BLaER1 treated with 17β-estradiol and CSF1 and Interleukin-3, amounts not matched to agents 10 nM and 100 nM (cell line): ENCODE data around the gene TRPV6.

ENCODE experiments used
- H3K27ac ChIP-seq, 11 experiments: shearing (Covaris generic); formaldehyde crosslinking; 2 replicates each; pipeline ENCODE4 v1.8.1; 2022
- H3K27me3 ChIP-seq, 11 experiments: shearing (Covaris generic); formaldehyde crosslinking; 2 replicates each; pipeline ENCODE4 v1.8.1; 2022
- H3K36me3 ChIP-seq, 11 experiments: shearing (Covaris generic); formaldehyde crosslinking; 2 replicates each; pipeline ENCODE4 v1.8.1; 2022
- H3K4me1 ChIP-seq, 10 experiments: shearing (Covaris generic); formaldehyde crosslinking; 2 replicates each; pipeline ENCODE4 v1.8.1; 2022
- H3K4me2 ChIP-seq, 11 experiments: shearing (Covaris generic); formaldehyde crosslinking; 2 replicates each; pipeline ENCODE4 v1.8.1; 2022
- H3K4me3 ChIP-seq, 10 experiments: shearing (Covaris generic); formaldehyde crosslinking; 2 replicates each; pipeline ENCODE4 v1.8.1; 2022
- H3K9ac ChIP-seq, 11 experiments: shearing (Covaris generic); formaldehyde crosslinking; 2 replicates each; pipeline ENCODE4 v1.8.1; 2022
- H3K9me3 ChIP-seq, 11 experiments: shearing (Covaris generic); formaldehyde crosslinking; replicated peaks in 1 of 11; 2 replicates each; pipeline ENCODE4 v1.8.1; 2022
- H4K20me1 ChIP-seq, 11 experiments: shearing (Covaris generic); formaldehyde crosslinking; 2 replicates each; pipeline ENCODE4 v1.8.1; 2022
- Cebpa-rat ChIP-seq, 11 experiments: shearing (Covaris generic); IDR thresholded peaks; 2 replicates each; pipeline ENCODE4 v1.8.1; 2022

Gene TRPV6

GRCh38 chr7:142874837-142875236 lies 10.7 kb downstream of the TRPV6 start:
- no peaks in the 10 kb centered on the region for H3K4me1 ChIP-seq

GRCh38 chr7:142874409-142874808 lies 11.1 kb downstream of the TRPV6 start:
- Histone ChIP-seq H3K27me3 (no peaks in the 10 kb centered on the region), H3K36me3 (no peaks in the 10 kb centered on the region; a peak in 1 of 22 replicates), H3K9me3 (peaks cover 0 to 9% (median 0%) of the 10 kb centered on the region in 11 experiments; a peak in 1 of 22 replicates), H3K4me3 (no peak overlapping the region), H3K4me1 (no peaks in the 10 kb centered on the region), H3K27ac (no peak overlapping the region), H3K9ac (no peak overlapping the region), H4K20me1 (no peaks in the 10 kb centered on the region), H3K4me2 (no peak overlapping the region)
- no peak for TF ChIP-seq Cebpa-rat (IDR thresholded peaks at IDR 0.05)

More at GRCh38 chr7:142874837-142875236, 10.7 kb downstream of the TRPV6 start:
- Histone ChIP-seq H3K9me3 (peaks cover 0 to 9% (median 0%) of the 10 kb centered on the region in 11 experiments; a peak in 1 of 22 replicates), H3K27ac (no peak overlapping the region), H3K4me3 (no peak overlapping the region), H3K9ac (no peak overlapping the region), H3K27me3 (no peaks in the 10 kb centered on the region), H4K20me1 (no peaks in the 10 kb centered on the region), H3K36me3 (no peaks in the 10 kb centered on the region; a peak in 1 of 22 replicates), H3K4me2 (no peak overlapping the region)
- no peak for TF ChIP-seq Cebpa-rat (IDR thresholded peaks at IDR 0.05)

- Histone ChIP-seq H3K9ac (no peak overlapping the region), H3K36me3 (no peaks in the 10 kb centered on the region; a peak in 1 of 22 replicates), H3K27ac (no peak overlapping the region), H3K27me3 (no peaks in the 10 kb centered on the region), H3K9me3 (peaks cover 0 to 9% (median 0%) of the 10 kb centered on the region in 11 experiments; a peak in 1 of 22 replicates), H4K20me1 (no peaks in the 10 kb centered on the region), H3K4me2 (no peak overlapping the region), H3K4me1 (no peaks in the 10 kb centered on the region), H3K4me3 (no peak overlapping the region)
- TF ChIP-seq Cebpa-rat (IDR thresholded peaks at IDR 0.05) = no peak
Observed at GRCh38 chr7:142873871-142874270, 11.7 kb downstream of the TRPV6 start.

GRCh38 chr7:142873281-142873784 lies 12.2 kb downstream of the TRPV6 start:
- Histone ChIP-seq H4K20me1 (no peaks in the 10 kb centered on the region), H3K4me1 (no peaks in the 10 kb centered on the region), H3K27ac (no peak overlapping the region), H3K9me3 (peaks cover 0 to 9% (median 0%) of the 10 kb centered on the region in 11 experiments; a peak in 1 of 22 replicates), H3K4me3 (no peak overlapping the region), H3K36me3 (no peaks in the 10 kb centered on the region; a peak in 1 of 22 replicates), H3K4me2 (no peak overlapping the region), H3K9ac (no peak overlapping the region), H3K27me3 (no peaks in the 10 kb centered on the region)
- no peak for TF ChIP-seq Cebpa-rat (IDR thresholded peaks at IDR 0.05)

- no peak overlapping the region for H3K9ac ChIP-seq
- peaks cover 0 to 7% (median 6%) of the 10 kb centered on the region in 10 experiments; a peak in 15 of 20 replicates for H3K4me1 ChIP-seq
- no peaks in the 10 kb centered on the region for H3K27me3 ChIP-seq
- peaks cover 0 to 9% (median 0%) of the 10 kb centered on the region in 11 experiments; a peak in 1 of 22 replicates for H3K9me3 ChIP-seq
- no peak overlapping the region for H3K27ac ChIP-seq
- H4K20me1 ChIP-seq = no peaks in the 10 kb centered on the region
- no peak for TF ChIP-seq Cebpa-rat (IDR thresholded peaks at IDR 0.05)
- H3K36me3 ChIP-seq = no peaks in the 10 kb centered on the region; a peak in 1 of 22 replicates
- no peak overlapping the region for H3K4me2 ChIP-seq
- H3K4me3 ChIP-seq = no peak overlapping the region
Observed at GRCh38 chr7:142872106-142872675, 13.4 kb downstream of the TRPV6 start.

GRCh38 chr7:142871260-142872105 lies 14.1 kb downstream of the TRPV6 start:
- no peak overlapping the region for H3K9ac ChIP-seq
- peaks cover 0 to 14% (median 9%) of the 10 kb centered on the region in 10 experiments; a peak in 15 of 20 replicates for H3K4me1 ChIP-seq
- no peaks in the 10 kb centered on the region; a peak in 1 of 22 replicates for H3K36me3 ChIP-seq
- no peak overlapping the region for H3K4me3 ChIP-seq
- no peak overlapping the region for H3K4me2 ChIP-seq
- H4K20me1 ChIP-seq = no peaks in the 10 kb centered on the region
- no peak overlapping the region for H3K27ac ChIP-seq
- no peaks in the 10 kb centered on the region for H3K27me3 ChIP-seq
- TF ChIP-seq Cebpa-rat (IDR thresholded peaks at IDR 0.05) = no peak
- peaks cover 0 to 9% (median 0%) of the 10 kb centered on the region in 11 experiments; a peak in 1 of 22 replicates for H3K9me3 ChIP-seq

- Histone ChIP-seq H3K27ac (no peak overlapping the region), H3K36me3 (no peaks in the 10 kb centered on the region; a peak in 1 of 22 replicates), H3K27me3 (no peaks in the 10 kb centered on the region), H3K4me1 (peaks cover 4 to 22% (median 16%) of the 10 kb centered on the region in 10 experiments), H3K9ac (no peak overlapping the region), H3K9me3 (peaks cover 0 to 9% (median 0%) of the 10 kb centered on the region in 11 experiments; a peak in 1 of 22 replicates), H4K20me1 (no peaks in the 10 kb centered on the region), H3K4me2 (no peak overlapping the region), H3K4me3 (no peak overlapping the region)
- TF ChIP-seq Cebpa-rat (IDR thresholded peaks at IDR 0.05) = no peak
Observed at GRCh38 chr7:142870566-142871259, 14.8 kb downstream of the TRPV6 start.

- H3K9me3 ChIP-seq = peaks cover 0 to 9% (median 0%) of the 10 kb centered on the region in 11 experiments; a peak in 1 of 22 replicates
- H3K27ac ChIP-seq = no peak overlapping the region
- H4K20me1 ChIP-seq = no peaks in the 10 kb centered on the region
- H3K9ac ChIP-seq = no peak overlapping the region
- H3K4me1 ChIP-seq = peaks cover 7 to 28% (median 22%) of the 10 kb centered on the region in 10 experiments
- no peak overlapping the region for H3K4me2 ChIP-seq
- no peaks in the 10 kb centered on the region; a peak in 1 of 22 replicates for H3K36me3 ChIP-seq
- H3K27me3 ChIP-seq = no peaks in the 10 kb centered on the region
- H3K4me3 ChIP-seq = no peak overlapping the region
- TF ChIP-seq Cebpa-rat (IDR thresholded peaks at IDR 0.05) = no peak
Observed at GRCh38 chr7:142870147-142870559, 15.4 kb downstream of the TRPV6 start.
